ENCODE data around the gene RIMS1. TPM values are rescaled to one million over a fixed set of nuclear protein-coding genes. Genes with fewer than 3 reads are reported as not detected.

Gene RIMS1, protein sequence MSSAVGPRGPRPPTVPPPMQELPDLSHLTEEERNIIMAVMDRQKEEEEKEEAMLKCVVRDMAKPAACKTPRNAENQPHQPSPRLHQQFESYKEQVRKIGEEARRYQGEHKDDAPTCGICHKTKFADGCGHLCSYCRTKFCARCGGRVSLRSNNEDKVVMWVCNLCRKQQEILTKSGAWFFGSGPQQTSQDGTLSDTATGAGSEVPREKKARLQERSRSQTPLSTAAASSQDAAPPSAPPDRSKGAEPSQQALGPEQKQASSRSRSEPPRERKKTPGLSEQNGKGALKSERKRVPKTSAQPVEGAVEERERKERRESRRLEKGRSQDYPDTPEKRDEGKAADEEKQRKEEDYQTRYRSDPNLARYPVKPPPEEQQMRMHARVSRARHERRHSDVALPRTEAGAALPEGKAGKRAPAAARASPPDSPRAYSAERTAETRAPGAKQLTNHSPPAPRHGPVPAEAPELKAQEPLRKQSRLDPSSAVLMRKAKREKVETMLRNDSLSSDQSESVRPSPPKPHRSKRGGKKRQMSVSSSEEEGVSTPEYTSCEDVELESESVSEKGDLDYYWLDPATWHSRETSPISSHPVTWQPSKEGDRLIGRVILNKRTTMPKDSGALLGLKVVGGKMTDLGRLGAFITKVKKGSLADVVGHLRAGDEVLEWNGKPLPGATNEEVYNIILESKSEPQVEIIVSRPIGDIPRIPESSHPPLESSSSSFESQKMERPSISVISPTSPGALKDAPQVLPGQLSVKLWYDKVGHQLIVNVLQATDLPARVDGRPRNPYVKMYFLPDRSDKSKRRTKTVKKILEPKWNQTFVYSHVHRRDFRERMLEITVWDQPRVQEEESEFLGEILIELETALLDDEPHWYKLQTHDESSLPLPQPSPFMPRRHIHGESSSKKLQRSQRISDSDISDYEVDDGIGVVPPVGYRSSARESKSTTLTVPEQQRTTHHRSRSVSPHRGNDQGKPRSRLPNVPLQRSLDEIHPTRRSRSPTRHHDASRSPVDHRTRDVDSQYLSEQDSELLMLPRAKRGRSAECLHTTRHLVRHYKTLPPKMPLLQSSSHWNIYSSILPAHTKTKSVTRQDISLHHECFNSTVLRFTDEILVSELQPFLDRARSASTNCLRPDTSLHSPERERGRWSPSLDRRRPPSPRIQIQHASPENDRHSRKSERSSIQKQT (N-terminal part only)
- total RNA-seq (2014; rRNA removed; shearing (Covaris generic)) = 0.70 and 1.6 TPM in 2 replicates

DNA sequence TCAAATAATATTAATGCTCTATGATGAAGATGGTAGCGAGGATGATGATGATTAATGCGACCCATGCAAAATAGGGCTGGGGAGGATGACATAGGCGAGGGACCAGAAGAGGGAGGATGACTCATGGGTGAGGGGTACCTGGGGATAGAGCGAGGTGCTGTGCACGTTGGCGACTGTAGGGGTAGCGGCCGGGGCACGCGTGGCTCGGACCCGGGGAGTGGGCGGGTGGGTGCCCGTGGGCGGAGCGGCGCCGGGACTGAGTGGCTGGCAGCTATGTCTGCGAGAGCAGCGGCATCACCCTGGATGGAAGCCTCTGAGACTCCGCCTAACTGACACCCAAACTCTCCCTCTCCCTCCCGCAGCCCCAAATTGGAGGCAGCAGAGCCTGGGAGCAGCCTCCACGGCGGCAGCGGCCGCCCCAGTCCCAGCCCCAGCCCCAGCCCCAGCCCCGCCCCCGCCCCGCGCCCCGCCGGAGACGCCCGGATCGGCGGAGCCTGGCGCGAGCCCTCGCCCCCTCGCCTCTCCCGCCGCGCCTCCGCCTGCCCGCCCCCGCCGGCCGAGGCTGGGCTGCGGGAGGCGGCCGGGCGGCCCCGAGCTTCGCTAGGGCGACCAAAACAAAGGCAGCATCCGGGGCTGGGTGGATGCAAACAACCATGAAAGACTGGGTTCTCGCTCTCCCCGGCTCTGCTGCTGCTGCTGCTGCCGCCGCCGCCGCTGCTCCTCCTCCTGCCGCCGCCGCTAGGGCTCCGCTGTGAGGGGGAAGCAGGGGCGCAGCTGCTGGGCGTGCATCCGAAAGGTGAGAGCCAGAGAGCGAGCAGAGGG is at the start of gene RIMS1:
Gene RIMS1, plus strand, starts transcription at position 367 of the 822 bp plus-strand sequence. CDS start 474 bp downstream, outside the sequence.
- DNase-seq = peak; percentile 83
- Histone ChIP-seq H3K27me3 (ENCODE audit: control insufficient read depth, insufficient read depth, low read length) (peaks cover 22% of the 10 kb centered on the region), H3K4me3 (ENCODE audit: insufficient read depth, low read depth, low read length) (peak within 1 kb of the TSS; percentile 55)

DNA sequence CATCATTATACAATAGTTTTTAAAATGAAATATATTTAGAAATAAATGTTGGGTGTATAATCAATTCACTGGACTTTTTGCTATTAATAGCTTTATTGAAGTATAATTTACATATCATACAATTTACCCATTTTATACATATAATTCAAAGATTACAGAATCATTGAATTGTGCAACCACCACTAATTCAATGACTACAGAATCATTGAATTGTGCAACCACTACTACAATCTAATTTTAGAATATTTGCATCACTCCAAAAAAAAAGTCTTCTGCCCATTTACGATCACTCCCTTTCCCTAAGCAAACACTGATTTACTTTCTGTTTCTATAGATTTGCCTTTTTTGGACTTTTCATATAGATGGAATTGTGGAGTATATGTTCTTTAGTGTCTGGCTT is 35.1 kb upstream of the RIMS1 start:
- no peak overlapping the region for H3K4me3 ChIP-seq (ENCODE audit: insufficient read depth, low read depth, low read length)
- no peaks in the 10 kb centered on the region for H3K36me3 ChIP-seq (replicated peaks; ENCODE audit: control insufficient read depth, insufficient read depth, low read length)
- no peak for DNase-seq
- H3K27me3 ChIP-seq (ENCODE audit: control insufficient read depth, insufficient read depth, low read length) = no peaks in the 10 kb centered on the region

More for the DNA sequence above, at the start of gene RIMS1:
- no peaks in the 10 kb centered on the region for H3K36me3 ChIP-seq (replicated peaks; ENCODE audit: control insufficient read depth, insufficient read depth, low read length)

DNA sequence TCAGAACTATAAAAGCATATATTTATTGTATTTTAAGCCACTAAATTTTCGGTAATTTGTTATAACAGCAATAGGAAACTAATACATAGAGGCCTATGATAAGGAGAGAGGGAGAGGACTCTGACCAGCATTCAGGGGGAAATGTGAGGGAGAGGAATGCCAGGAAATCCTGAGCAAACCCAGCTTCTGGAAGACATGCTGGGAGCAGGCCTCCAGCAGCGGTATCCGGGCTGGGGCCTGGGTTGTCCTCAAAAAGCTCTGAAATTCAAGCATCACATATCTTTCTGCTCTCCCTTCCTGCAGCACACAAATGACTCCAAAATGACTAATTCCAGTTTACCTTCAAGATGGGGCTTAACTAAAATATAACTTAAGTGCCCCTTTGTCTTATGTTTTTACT is 33.4 kb upstream of the RIMS1 start:
- peak; percentile 15 for DNase-seq
- no peaks in the 10 kb centered on the region for H3K36me3 ChIP-seq (replicated peaks; ENCODE audit: control insufficient read depth, insufficient read depth, low read length)
- no peaks in the 10 kb centered on the region for H3K27me3 ChIP-seq (ENCODE audit: control insufficient read depth, insufficient read depth, low read length)
- H3K4me3 ChIP-seq (ENCODE audit: insufficient read depth, low read depth, low read length) = no peak overlapping the region

DNA sequence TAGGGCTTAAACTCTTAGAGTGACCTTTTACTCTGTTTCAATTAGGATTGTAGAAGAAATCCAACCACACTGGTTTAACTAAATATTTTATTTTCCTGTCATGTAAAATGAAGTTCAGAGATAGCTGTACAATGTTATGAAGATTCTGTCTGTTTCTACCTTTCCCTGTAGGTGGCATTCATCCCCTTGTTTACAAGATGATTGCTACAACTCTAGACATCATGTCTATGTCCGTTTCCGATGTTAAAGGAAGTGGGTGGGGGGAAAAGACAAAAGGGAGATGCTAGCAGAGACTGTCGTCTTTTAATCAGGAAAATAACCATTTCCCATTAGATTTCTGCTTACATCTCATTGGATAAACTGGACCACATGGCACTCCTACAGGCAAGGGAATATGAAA is 30.9 kb upstream of the RIMS1 start:
- Histone ChIP-seq H3K36me3 (replicated peaks; ENCODE audit: control insufficient read depth, insufficient read depth, low read length) (no peaks in the 10 kb centered on the region), H3K27me3 (ENCODE audit: control insufficient read depth, insufficient read depth, low read length) (no peaks in the 10 kb centered on the region), H3K4me3 (ENCODE audit: insufficient read depth, low read depth, low read length) (no peak overlapping the region)
- DNase-seq = no peak

DNA sequence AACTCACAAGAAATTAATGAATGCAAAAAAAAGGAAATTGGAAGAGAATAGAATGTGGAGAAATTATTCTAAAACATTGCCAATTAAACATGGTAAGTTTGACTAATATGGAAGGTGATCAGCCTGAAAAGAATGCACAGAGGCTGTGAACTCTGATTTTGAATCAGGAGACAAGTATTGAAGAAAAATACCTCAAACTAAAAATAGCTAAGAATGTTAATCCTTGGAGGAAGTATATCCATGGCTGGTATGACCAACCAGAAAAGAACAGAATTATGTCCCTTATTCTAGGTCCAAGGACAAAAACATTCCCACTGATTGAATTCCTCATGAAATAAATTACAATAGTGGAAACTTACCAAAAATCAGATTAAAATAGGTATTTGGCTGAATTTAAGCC is 7.3 kb upstream of the RIMS1 start:
- H3K27me3 ChIP-seq (ENCODE audit: control insufficient read depth, insufficient read depth, low read length) = no peaks in the 10 kb centered on the region
- H3K36me3 ChIP-seq (replicated peaks; ENCODE audit: control insufficient read depth, insufficient read depth, low read length) = no peaks in the 10 kb centered on the region
- no peak for DNase-seq
- H3K4me3 ChIP-seq (ENCODE audit: insufficient read depth, low read depth, low read length) = no peak overlapping the region

DNA sequence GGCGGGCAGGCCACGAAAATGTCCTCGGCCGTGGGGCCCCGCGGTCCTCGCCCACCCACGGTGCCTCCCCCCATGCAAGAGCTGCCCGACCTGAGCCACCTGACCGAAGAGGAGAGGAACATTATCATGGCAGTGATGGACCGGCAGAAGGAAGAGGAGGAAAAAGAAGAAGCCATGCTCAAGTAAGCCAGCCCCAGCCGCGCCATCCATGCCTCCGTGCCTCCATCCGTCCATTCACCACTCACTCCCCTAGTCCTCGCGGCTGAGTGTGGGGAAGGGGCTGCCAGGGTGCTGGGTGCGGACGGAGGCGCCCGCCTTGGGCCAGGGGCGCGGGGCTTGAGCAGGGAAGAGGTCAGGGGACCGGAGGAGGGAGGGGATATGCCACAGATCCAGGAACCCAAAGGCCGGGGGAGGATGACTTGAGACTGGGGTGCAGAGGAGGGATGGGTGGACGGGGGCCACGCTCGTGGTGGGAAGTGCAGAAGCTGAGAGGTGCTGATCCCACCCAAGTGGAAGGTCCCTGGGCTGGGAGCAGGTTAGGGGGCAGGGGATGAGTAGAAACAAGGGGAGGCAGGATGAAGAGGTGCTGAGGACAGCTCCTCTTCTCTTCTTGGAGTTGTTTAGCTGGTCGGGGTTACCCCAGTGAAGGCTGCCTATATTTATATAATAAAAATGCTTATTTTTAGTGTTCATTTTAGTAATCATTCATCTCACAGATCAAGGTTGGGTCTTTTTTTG is 825 bp downstream of the RIMS1 start:
- Histone ChIP-seq H3K4me3 (ENCODE audit: insufficient read depth, low read depth, low read length) (peak overlapping the region; percentile 55), H3K27me3 (ENCODE audit: control insufficient read depth, insufficient read depth, low read length) (peaks cover 22% of the 10 kb centered on the region), H3K36me3 (replicated peaks; ENCODE audit: control insufficient read depth, insufficient read depth, low read length) (no peaks in the 10 kb centered on the region)
- peak; percentile 63 for DNase-seq

DNA sequence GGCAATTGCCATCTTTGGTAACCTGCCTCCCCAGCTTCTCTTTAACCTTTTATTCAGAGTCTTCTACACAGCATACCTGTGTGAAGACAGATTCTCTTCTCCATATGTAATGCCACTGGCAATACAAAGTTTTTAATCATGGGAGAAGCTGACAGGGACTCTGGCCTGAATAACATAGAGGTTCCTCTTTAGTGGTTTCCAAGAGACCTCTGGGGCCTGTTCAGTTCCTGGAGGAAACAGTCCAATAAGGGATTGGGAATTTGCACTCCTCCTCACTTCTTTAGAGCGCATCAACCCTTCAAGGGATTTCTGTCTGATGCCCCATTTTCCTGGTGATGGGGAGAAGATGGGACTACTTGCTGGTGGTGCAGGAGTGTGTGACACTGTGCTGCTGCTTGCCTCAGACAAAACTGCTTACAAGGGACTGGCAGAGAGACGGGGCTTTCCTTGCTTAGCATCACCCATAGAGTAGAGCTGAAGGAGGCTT is 1.4 kb downstream of the RIMS1 start:
- no peaks in the 10 kb centered on the region for H3K36me3 ChIP-seq (replicated peaks; ENCODE audit: control insufficient read depth, insufficient read depth, low read length)
- no peak overlapping the region; the same call in 1 of the 2 replicates for H3K4me3 ChIP-seq (ENCODE audit: insufficient read depth, low read depth, low read length)

DNA sequence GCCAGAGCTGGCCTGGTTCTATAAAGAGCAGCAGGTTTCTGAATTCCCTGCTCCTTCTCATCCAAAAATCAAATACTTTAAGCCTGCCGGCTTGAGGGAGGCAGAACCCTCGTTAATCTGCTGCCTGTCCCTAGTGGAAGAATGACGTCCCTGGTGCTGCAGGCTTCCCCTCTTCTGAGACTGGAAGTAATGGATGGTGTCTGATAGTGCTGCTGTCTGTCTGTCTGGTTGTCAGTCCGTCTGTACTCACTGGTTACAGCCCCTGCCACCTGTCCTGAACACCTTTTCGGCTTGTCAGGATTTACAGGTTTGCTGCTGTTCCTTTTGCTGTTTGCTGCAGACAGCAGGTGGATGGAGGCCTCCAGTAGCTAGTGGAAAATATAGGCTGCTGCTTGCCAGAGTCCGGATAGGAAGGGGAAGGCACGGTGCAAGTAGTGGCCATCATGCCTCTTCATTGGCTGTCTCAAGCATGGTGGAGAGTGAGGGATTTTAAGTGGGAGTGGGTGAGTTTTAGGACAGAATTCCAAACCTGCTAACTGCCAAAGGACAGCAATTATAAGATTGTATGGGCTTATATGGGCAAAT is 2.5 kb downstream of the RIMS1 start:
- Histone ChIP-seq H3K4me3 (ENCODE audit: insufficient read depth, low read depth, low read length) (no peak overlapping the region), H3K36me3 (replicated peaks; ENCODE audit: control insufficient read depth, insufficient read depth, low read length) (no peaks in the 10 kb centered on the region), H3K27me3 (ENCODE audit: control insufficient read depth, insufficient read depth, low read length) (peaks cover 22% of the 10 kb centered on the region)
- no peak for DNase-seq

More for the DNA sequence above, 1.4 kb downstream of the RIMS1 start:
- peaks cover 22% of the 10 kb centered on the region for H3K27me3 ChIP-seq (ENCODE audit: control insufficient read depth, insufficient read depth, low read length)
- DNase-seq = no peak

DNA sequence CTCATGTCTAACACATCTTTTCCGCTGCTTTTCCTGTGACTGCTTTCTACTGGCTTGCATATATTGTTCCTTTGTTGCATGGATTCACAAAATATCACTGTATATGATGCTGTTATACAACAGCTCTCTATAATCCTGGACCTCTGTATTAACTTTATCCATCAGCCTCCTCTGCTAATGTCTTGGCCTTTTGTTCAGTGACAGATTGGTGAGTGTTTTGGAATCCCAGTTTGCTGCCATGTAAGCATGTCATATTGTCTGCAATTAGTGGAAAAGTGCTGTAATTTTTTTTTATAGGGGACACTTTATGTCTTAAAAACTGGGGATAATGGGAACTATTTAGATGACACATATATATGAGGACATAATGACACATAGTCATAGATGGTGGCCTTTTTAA is 3.0 kb downstream of the RIMS1 start:
- Histone ChIP-seq H3K27me3 (ENCODE audit: control insufficient read depth, insufficient read depth, low read length) (peaks cover 22% of the 10 kb centered on the region), H3K4me3 (ENCODE audit: insufficient read depth, low read depth, low read length) (no peak overlapping the region)
- no peak for DNase-seq

DNA sequence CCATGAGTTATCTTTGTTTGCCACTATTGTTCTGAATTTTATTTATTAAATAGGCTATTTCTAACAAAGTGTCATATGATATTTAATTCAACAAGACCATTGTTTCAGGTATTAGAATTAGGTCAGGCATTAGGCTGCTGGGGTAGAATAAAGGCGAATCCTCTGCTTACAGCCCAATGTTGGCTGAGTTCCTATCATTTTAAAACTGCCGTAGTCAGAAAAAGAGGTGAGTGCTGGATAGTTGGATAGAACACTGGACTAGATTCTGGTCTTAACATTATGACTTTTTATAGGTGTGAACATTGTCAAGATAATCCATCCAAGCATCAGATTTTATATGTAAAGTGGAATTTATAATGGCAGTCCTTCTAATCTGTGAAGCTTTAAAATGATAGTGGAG is 6.3 kb downstream of the RIMS1 start:
- no peak for DNase-seq
- Histone ChIP-seq H3K27me3 (ENCODE audit: control insufficient read depth, insufficient read depth, low read length) (peaks cover 5% of the 10 kb centered on the region), H3K4me3 (ENCODE audit: insufficient read depth, low read depth, low read length) (no peak overlapping the region), H3K36me3 (replicated peaks; ENCODE audit: control insufficient read depth, insufficient read depth, low read length) (no peaks in the 10 kb centered on the region)

More for the DNA sequence above, 3.0 kb downstream of the RIMS1 start:
- no peaks in the 10 kb centered on the region for H3K36me3 ChIP-seq (replicated peaks; ENCODE audit: control insufficient read depth, insufficient read depth, low read length)

DNA sequence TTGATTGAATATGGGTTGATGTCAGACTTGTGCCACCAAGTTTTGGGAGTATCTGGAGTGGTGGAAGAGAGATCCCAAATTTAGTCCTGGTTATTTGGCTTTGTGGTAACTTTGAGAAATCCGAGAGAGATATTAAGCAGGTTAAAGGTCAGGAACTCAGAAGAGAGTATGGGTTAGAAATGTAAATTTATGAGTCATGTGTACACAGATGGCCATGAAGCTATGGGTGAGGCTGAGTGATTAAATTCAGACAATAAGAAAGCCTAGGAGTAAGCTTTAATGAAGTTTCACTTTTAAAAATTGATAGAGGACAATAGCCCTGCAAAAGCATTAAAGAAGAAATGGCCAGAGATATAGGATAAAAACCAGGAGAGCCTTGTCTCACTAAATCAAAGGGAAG is 14.3 kb downstream of the RIMS1 start:
- no peak overlapping the region for H3K4me3 ChIP-seq (ENCODE audit: insufficient read depth, low read depth, low read length)
- H3K36me3 ChIP-seq (replicated peaks; ENCODE audit: control insufficient read depth, insufficient read depth, low read length) = no peaks in the 10 kb centered on the region
- H3K27me3 ChIP-seq (ENCODE audit: control insufficient read depth, insufficient read depth, low read length) = no peaks in the 10 kb centered on the region
- no peak for DNase-seq

DNA sequence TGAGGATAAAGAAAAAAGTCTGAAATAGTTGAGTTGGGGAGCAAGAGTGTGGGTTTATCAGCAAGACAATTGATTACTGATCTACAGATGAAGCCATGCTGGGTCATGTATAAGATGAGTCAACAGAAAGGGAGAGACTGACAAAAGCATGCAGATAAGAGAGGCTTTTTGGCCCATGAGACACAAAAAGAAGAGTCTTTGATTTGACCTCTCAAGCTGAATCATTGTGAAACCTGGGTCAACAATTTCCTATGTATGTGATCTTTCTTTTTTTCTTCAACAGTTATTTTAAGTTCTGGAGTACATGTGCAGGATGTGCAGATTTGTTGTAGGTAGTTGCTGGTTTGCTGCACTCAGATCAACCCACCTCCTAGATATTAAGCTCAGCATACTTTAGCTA is 15.9 kb downstream of the RIMS1 start:
- no peak overlapping the region for H3K4me3 ChIP-seq (ENCODE audit: insufficient read depth, low read depth, low read length)
- H3K27me3 ChIP-seq (ENCODE audit: control insufficient read depth, insufficient read depth, low read length) = no peaks in the 10 kb centered on the region
- H3K36me3 ChIP-seq (replicated peaks; ENCODE audit: control insufficient read depth, insufficient read depth, low read length) = no peaks in the 10 kb centered on the region
- DNase-seq = no peak

DNA sequence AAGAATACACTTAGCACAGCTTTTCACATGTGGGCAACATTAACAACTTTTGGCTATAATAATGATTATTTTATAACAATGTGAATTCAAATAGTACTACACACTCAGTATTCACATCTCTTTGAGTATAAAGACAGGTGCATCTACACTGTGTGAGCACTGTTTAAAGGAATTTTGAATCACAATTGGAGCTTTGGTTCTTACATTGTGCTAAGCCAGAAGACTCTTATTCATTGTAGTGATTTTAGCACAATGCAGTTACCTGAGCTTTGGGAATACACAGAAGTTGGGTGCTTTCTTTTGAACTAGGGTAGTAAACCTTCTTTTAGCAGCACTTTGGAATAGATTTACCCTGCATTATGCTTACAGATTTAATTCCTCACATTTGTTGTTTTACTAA is 20.5 kb downstream of the RIMS1 start:
- Histone ChIP-seq H3K27me3 (ENCODE audit: control insufficient read depth, insufficient read depth, low read length) (no peaks in the 10 kb centered on the region), H3K4me3 (ENCODE audit: insufficient read depth, low read depth, low read length) (no peak overlapping the region), H3K36me3 (replicated peaks; ENCODE audit: control insufficient read depth, insufficient read depth, low read length) (no peaks in the 10 kb centered on the region)
- DNase-seq = no peak

Measured in H7 (cell line).